GM12878 (cell line): ENCODE measurements around the gene TMTC1. TPM values are rescaled to one million over a fixed set of nuclear protein-coding genes. Genes with fewer than 3 reads are reported as not detected.

Experiments used
- ATAC-seq: fragments of 200-7000 bp; cut with Tn5 transposase; 3 replicates; pipeline ENCODE4 v1.9.1; 2020; ENCODE audit warnings: mild to moderate bottlenecking, moderate library complexity
- BruUV-seq: library from RNA; stranded (reverse); fragments of 400-500 nt; replicated peaks from 2 replicates; lab custom pipeline; 2021; lab: Mats Ljungman, UMichigan
- CTCF ChIA-PET: fragments of 300-600 bp; sonication (Branson Sonifier 250); formaldehyde crosslinking; extraction: SDS; loops from one replicate; lab custom pipeline; 2021; ENCODE audit warnings: inconsistent platforms; lab: Yijun Ruan, JAX
- POLR2A ChIA-PET: fragments of 350-600 bp; formaldehyde crosslinking; extraction: SDS; loops from one replicate; lab custom pipeline; 2021; ENCODE audit warnings: inconsistent platforms; lab: Charles Lee
- RAD21 ChIA-PET: fragments of 300-600 bp; sonication (Branson Sonifier 250); formaldehyde crosslinking; loops from one replicate; lab custom pipeline; 2023; ENCODE audit warnings: antibody characterized with exemption; ENCODE audit not compliant: unreplicated experiment; lab: Charles Lee
- SMC1A ChIA-PET: fragments of 300-600 bp; sonication (Branson Sonifier 250); formaldehyde crosslinking; loops from one replicate; lab custom pipeline; 2023; ENCODE audit not compliant: unreplicated experiment, uncharacterized antibody; lab: Charles Lee
- DNase-seq: peaks from one replicate; pipeline ENCODE4 v3.0.0-alpha.2; 2011; ENCODE audit warnings: low read depth, low spot score
- FAIRE-seq: peaks from 3 replicates; lab custom pipeline; 2011; peaks lifted over from hg19 to GRCh38; lab: Jason Lieb, UNC
- H2AFZ ChIP-seq: 2 replicates; pipeline ENCODE4 v1.6.0; 2011; ENCODE audit warnings: low read depth, low read length, control low read depth; ENCODE audit not compliant: control insufficient read depth
- H3K27ac ChIP-seq: 2 replicates; pipeline ENCODE4 v1.5.1; 2011; ENCODE audit warnings: control low read depth; ENCODE audit not compliant: control insufficient read depth, insufficient read depth
- H3K27me3 ChIP-seq, 2 experiments: replicated peaks in 1 of 2; 2 replicates each; pipeline versions ENCODE4 v1.6.0 to v1.6.1; 2011; ENCODE audit warnings: low read length in 1 of 2; ENCODE audit not compliant: control insufficient read depth in 2 of 2, insufficient read depth in 2 of 2
- H3K36me3 ChIP-seq, 2 experiments: 2 replicates each; pipeline ENCODE4 v1.5.1; 2011; ENCODE audit warnings: low read length in 1 of 2; ENCODE audit not compliant: control insufficient read depth in 2 of 2, insufficient read depth in 2 of 2
- H3K4me1 ChIP-seq: 2 replicates; pipeline ENCODE4 v1.6.1; 2011; ENCODE audit warnings: mild to moderate bottlenecking, low read length, moderate library complexity, mixed read lengths; ENCODE audit not compliant: control insufficient read depth, insufficient read depth
- H3K4me2 ChIP-seq: 2 replicates; pipeline ENCODE4 v1.6.0; 2011; ENCODE audit warnings: control low read depth; ENCODE audit not compliant: control insufficient read depth, insufficient read depth
- H3K4me3 ChIP-seq: fragments of 200-600 bp; sonication (generic); 2 replicates; pipeline ENCODE4 v1.5.1; 2016
- H3K79me2 ChIP-seq: 2 replicates; pipeline ENCODE4 v1.6.0; 2011; ENCODE audit warnings: low read length; ENCODE audit not compliant: control insufficient read depth, insufficient read depth
- H3K9ac ChIP-seq: 2 replicates; pipeline ENCODE4 v1.8.0; 2011; ENCODE audit warnings: low read length, control low read depth, mixed read lengths; ENCODE audit not compliant: control insufficient read depth, insufficient read depth
- H3K9me3 ChIP-seq: replicated peaks from 3 replicates; pipeline ENCODE4 v1.5.1; 2011; ENCODE audit warnings: mild to moderate bottlenecking, low read length; ENCODE audit not compliant: control insufficient read depth, insufficient read depth
- H4K20me1 ChIP-seq: 2 replicates; pipeline ENCODE4 v1.6.0; 2011; ENCODE audit not compliant: control insufficient read depth, insufficient read depth
- ATF7 ChIP-seq: fragments of 450-650 bp; IDR thresholded peaks from 2 replicates; pipeline ENCODE4 v1.6.1; 2016; ENCODE audit warnings: low read depth, mild to moderate bottlenecking
- BCL11A ChIP-seq: IDR thresholded peaks from 2 replicates; pipeline ENCODE4 v1.6.1; 2011; ENCODE audit warnings: low read depth, low read length
- CBFB ChIP-seq: IDR thresholded peaks from 2 replicates; pipeline ENCODE4 v1.6.1; 2016; ENCODE audit warnings: antibody characterized with exemption, low read depth
- CREB1 ChIP-seq: IDR thresholded peaks from 2 replicates; pipeline ENCODE4 v1.6.1; 2012; ENCODE audit warnings: low read depth, mild to moderate bottlenecking, inconsistent platforms
- EGR1 ChIP-seq, 2 experiments: IDR thresholded peaks; 1 replicate in 1 of 2; 2 replicates in 1 of 2; pipeline ENCODE4 v1.6.1; 2011 to 2012; ENCODE audit warnings: low read depth in 2 of 2, low read length in 2 of 2, borderline replicate concordance in 1 of 2, mild to moderate bottlenecking in 1 of 2, moderate library complexity in 1 of 2
- HDAC6 ChIP-seq: fragments of 200-600 bp; sonication (generic); IDR thresholded peaks from one replicate; pipeline ENCODE4 v1.8.0; 2017; ENCODE audit warnings: antibody characterized with exemption; ENCODE audit not compliant: unreplicated experiment
- NFYA ChIP-seq: IDR thresholded peaks from 2 replicates; pipeline ENCODE4 v1.6.1; 2011; ENCODE audit warnings: low read depth, mild to moderate bottlenecking, low read length, improper control_type of control experiment, borderline replicate concordance
- NFYB ChIP-seq: IDR thresholded peaks from 2 replicates; pipeline ENCODE4 v1.6.1; 2011; ENCODE audit warnings: low read depth, mild to moderate bottlenecking, low read length, improper control_type of control experiment, moderate library complexity; ENCODE audit not compliant: insufficient read depth
- STAT3 ChIP-seq: IDR thresholded peaks from 2 replicates; pipeline ENCODE4 v1.6.1; 2011; ENCODE audit warnings: low read depth, low read length, improper control_type of control experiment
- SUZ12 ChIP-seq: fragments of 200-600 bp; sonication (generic); IDR thresholded peaks from one replicate; pipeline ENCODE4 v1.6.1; 2018; ENCODE audit warnings: antibody characterized with exemption, mild to moderate bottlenecking; ENCODE audit not compliant: unreplicated experiment
- TCF12 ChIP-seq: IDR thresholded peaks from 2 replicates; pipeline ENCODE4 v1.6.1; 2011; ENCODE audit warnings: low read depth, mild to moderate bottlenecking, low read length
- WGBS: methylation state at CpG from one replicate; pipeline ENCODE4 v1.1.6; 2016; ENCODE audit warnings: low lambda C conversion rate; ENCODE audit not compliant: insufficient replicate concordance, insufficient coverage; ENCODE audit errors: missing lambda C conversion rate; 5-methylcytosine and 5-hydroxymethylcytosine counted together
- in situ Hi-C: fragments of 300-500 bp; cut with MboI; formaldehyde crosslinking; loops from 9 replicates; pipeline ENCODE4 v1.14.3; 2018; ENCODE audit warnings: mixed read lengths
- intact Hi-C: fragments of 100-400 bp; cut with micrococcal nuclease; formaldehyde crosslinking; loops from one replicate; pipeline ENCODE4 v1.14.2; 2022; ENCODE audit not compliant: unreplicated experiment
- polyA plus RNA-seq, 11 experiments: library from polyadenylated mRNA; depleted of rRNA in 4 of 11; unstranded in 6 of 11; stranded (reverse) in 5 of 11; fragments of >200 nt; fragmentation: Nextera tagmentation in 4 of 11; fragmentation: Illumina TruSeq in 1 of 11; extraction: Ambion mirVana in 4 of 11; extraction: Trizol in 1 of 11; gene quantifications; 1 replicate in 1 of 11; 2 replicates in 10 of 11; pipeline versions ENCODE4 v1.2.1 to v1.2.3, GENCODE V29; 2011 to 2016; ENCODE audit warnings: inconsistent platforms in 2 of 11, missing spikeins in 2 of 11, low read depth in 1 of 11
- total RNA-seq, 4 experiments: library from RNA; depleted of rRNA in 3 of 4; stranded (reverse); fragments of >200 nt in 3 of 4; fragmentation: Illumina TruSeq in 1 of 4; extraction: Trizol in 1 of 4; gene quantifications; 2 replicates each; pipeline versions ENCODE4 v1.2.1 to v1.2.3, GENCODE V29; 2013 to 2021
- TF ChIP-seq, protein P1 (sequence below): fragments of 450-650 bp; IDR thresholded peaks from 2 replicates; pipeline ENCODE4 v1.6.1; 2016; ENCODE audit warnings: mild to moderate bottlenecking
- TF ChIP-seq, protein P2 (sequence below): fragments of 450-650 bp; IDR thresholded peaks from 2 replicates; pipeline ENCODE4 v1.6.1; 2016; ENCODE audit warnings: mild to moderate bottlenecking, moderate library complexity, borderline replicate concordance

TMTC1 gene
- total and polyA plus RNA-seq, 10 of the 15 experiments (the other 5 are each of a cell fraction or from before 2014, with no cell fraction given) = 0.10 to 20.9 (median 0.57) TPM

DNA sequence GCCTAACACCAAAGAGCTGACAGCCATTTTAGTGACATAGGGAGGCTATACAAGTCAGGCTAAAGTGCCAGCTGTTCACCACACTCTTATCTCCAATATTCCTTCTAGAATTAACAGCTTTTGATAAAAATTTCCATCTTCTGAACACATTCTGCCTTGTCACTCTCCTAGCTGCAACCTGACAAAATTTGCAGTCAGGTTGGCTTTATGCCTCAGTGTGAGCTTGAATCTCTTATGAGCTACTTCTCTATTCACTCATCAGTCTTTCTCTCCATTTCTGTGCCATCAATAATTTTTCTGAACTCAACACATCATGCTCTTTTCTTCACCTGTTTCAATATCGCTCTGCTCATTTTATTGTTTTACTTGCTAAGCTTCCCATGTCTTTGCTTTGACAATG is 50.2 kb downstream of the TMTC1 start:
- ChIA-PET POLR2A (interaction anchor here (0.8 to 0.9 kb wide), 4 partner anchors 9 to 49 kb away, joined by 3 to 5 read pairs (median 4); no protein-coding TSS in a partner anchor), CTCF (interaction anchor here (0.8 to 1.4 kb wide), 5 partner anchors 9 to 49 kb away, joined by 3 to 4 read pairs (median 3); no protein-coding TSS in a partner anchor)
- WGBS = 59% methylated on average over 1 of the region's 1 CpG

More for the DNA sequence above, 50.2 kb downstream of the TMTC1 start:
- Histone ChIP-seq H3K36me3 (no peaks in the 10 kb centered on the region), H3K27ac (no peak overlapping the region), H3K9ac (no peak overlapping the region), H3K4me1 (no peaks in the 10 kb centered on the region), H3K79me2 (no peaks in the 10 kb centered on the region), H4K20me1 (no peaks in the 10 kb centered on the region), H2AFZ (no peak overlapping the region; the same call in 1 of the 2 replicates), H3K4me2 (no peak overlapping the region), H3K4me3 (no peak overlapping the region), H3K27me3 (no peaks in the 10 kb centered on the region), H3K9me3 (no peaks in the 10 kb centered on the region; the same call in 2 of the 3 replicates)
- intact Hi-C loops (no loop called here), in situ Hi-C loops (no loop called here)
- no peak for ATAC-seq
- no peak for TF ChIP-seq CBFB
- no peak for TF ChIP-seq ATF7
- TF ChIP-seq CREB1 = no peak
- no peak for TF ChIP-seq NFYA
- no peak for TF ChIP-seq EGR1 (IDR thresholded peaks at IDR 0.05; ENCODE audit: borderline replicate concordance in 1 of 2, low read depth in 2 of 2, low read length in 2 of 2)
- no peak for TF ChIP-seq HDAC6
- TF ChIP-seq STAT3 = no peak
- TF ChIP-seq NFYB = no peak
- TF ChIP-seq, protein P1, sequence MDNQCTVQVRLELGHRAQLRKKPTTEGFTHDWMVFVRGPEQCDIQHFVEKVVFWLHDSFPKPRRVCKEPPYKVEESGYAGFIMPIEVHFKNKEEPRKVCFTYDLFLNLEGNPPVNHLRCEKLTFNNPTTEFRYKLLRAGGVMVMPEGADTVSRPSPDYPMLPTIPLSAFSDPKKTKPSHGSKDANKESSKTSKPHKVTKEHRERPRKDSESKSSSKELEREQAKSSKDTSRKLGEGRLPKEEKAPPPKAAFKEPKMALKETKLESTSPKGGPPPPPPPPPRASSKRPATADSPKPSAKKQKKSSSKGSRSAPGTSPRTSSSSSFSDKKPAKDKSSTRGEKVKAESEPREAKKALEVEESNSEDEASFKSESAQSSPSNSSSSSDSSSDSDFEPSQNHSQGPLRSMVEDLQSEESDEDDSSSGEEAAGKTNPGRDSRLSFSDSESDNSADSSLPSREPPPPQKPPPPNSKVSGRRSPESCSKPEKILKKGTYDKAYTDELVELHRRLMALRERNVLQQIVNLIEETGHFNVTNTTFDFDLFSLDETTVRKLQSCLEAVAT = no peak
- TF ChIP-seq, protein P2, sequence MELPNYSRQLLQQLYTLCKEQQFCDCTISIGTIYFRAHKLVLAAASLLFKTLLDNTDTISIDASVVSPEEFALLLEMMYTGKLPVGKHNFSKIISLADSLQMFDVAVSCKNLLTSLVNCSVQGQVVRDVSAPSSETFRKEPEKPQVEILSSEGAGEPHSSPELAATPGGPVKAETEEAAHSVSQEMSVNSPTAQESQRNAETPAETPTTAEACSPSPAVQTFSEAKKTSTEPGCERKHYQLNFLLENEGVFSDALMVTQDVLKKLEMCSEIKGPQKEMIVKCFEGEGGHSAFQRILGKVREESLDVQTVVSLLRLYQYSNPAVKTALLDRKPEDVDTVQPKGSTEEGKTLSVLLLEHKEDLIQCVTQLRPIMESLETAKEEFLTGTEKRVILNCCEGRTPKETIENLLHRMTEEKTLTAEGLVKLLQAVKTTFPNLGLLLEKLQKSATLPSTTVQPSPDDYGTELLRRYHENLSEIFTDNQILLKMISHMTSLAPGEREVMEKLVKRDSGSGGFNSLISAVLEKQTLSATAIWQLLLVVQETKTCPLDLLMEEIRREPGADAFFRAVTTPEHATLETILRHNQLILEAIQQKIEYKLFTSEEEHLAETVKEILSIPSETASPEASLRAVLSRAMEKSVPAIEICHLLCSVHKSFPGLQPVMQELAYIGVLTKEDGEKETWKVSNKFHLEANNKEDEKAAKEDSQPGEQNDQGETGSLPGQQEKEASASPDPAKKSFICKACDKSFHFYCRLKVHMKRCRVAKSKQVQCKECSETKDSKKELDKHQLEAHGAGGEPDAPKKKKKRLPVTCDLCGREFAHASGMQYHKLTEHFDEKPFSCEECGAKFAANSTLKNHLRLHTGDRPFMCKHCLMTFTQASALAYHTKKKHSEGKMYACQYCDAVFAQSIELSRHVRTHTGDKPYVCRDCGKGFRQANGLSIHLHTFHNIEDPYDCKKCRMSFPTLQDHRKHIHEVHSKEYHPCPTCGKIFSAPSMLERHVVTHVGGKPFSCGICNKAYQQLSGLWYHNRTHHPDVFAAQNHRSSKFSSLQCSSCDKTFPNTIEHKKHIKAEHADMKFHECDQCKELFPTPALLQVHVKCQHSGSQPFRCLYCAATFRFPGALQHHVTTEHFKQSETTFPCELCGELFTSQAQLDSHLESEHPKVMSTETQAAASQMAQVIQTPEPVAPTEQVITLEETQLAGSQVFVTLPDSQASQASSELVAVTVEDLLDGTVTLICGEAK = no peak
- TF ChIP-seq SUZ12 = no peak
- no peak for TF ChIP-seq TCF12
- TF ChIP-seq BCL11A = no peak
- no peak for FAIRE-seq
- no TSS peak for BruUV-seq
- no peak for DNase-seq
- ChIA-PET SMC1A (interaction anchor here (0.6 to 4.4 kb wide), 8 partner anchors 10 to 180 kb away, joined by 3 to 26 read pairs (median 4); no protein-coding TSS in a partner anchor), RAD21 (interaction anchor here (0.8 to 1.6 kb wide), 7 partner anchors 9 to 49 kb away, joined by 3 to 6 read pairs (median 4); no protein-coding TSS in a partner anchor)
